Bronchial epithelial cell (primary cell): ENCODE data around the gene DYRK2. TPM values are rescaled to one million over a fixed set of nuclear protein-coding genes. Genes with fewer than 3 reads are reported as not detected.

Experiments
- DNase-seq: peaks from one replicate; pipeline ENCODE4 v3.0.0-alpha.2; 2010; ENCODE audit warnings: low read depth
- FAIRE-seq: peaks from 2 replicates; lab custom pipeline; 2011; peaks lifted over from hg19 to GRCh38; lab: Jason Lieb, UNC
- H3K27me3 ChIP-seq: 2 replicates; pipeline ENCODE4 v1.5.1; 2011; ENCODE audit warnings: low read length; ENCODE audit not compliant: control insufficient read depth, insufficient read depth
- H3K36me3 ChIP-seq: 2 replicates; pipeline ENCODE4 v1.5.1; 2011; ENCODE audit warnings: low read length; ENCODE audit not compliant: control insufficient read depth, insufficient read depth
- H3K4me3 ChIP-seq: 2 replicates; pipeline ENCODE4 v1.5.1; 2011; ENCODE audit warnings: mild to moderate bottlenecking, low read depth, low read length, control low read depth
- total RNA-seq: library from RNA; depleted of rRNA; stranded (reverse); fragments of >200 nt; gene quantifications from 2 replicates; pipeline ENCODE4 v1.2.1, GENCODE V29; 2014
- TF ChIP-seq, protein P1 (sequence below): IDR thresholded peaks from 2 replicates; pipeline ENCODE4 v1.5.1; 2011; ENCODE audit warnings: mild to moderate bottlenecking, moderate library complexity, low read length, control low read depth, inconsistent platforms; ENCODE audit not compliant: insufficient read depth, severe bottlenecking

DYRK2 gene
- total RNA-seq, 1 donor from 2014 or later, result 17.6 TPM

DNA sequence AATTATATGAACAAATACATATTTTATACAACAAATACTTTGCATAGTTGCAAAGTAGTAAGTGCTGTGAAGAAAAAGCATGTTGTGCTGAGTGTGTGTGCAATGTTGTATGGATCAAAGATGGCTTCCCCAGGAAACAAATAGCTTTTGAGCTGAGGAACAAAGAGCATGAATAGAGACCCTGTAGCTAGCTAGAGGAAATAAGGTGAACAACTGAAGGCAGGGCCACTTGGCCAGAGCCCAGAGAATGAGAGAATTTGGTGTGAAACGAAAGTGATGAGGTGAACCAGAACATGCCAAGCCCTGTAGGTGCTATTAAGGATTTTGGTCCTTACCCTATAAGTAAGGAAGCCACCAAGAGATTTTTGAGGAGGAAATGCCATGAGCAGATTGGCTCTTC is 17.1 kb downstream of the DYRK2 start:
- Histone ChIP-seq H3K36me3 (no peaks in the 10 kb centered on the region), H3K27me3 (no peaks in the 10 kb centered on the region), H3K4me3 (no peak overlapping the region)
- TF ChIP-seq, protein P1, sequence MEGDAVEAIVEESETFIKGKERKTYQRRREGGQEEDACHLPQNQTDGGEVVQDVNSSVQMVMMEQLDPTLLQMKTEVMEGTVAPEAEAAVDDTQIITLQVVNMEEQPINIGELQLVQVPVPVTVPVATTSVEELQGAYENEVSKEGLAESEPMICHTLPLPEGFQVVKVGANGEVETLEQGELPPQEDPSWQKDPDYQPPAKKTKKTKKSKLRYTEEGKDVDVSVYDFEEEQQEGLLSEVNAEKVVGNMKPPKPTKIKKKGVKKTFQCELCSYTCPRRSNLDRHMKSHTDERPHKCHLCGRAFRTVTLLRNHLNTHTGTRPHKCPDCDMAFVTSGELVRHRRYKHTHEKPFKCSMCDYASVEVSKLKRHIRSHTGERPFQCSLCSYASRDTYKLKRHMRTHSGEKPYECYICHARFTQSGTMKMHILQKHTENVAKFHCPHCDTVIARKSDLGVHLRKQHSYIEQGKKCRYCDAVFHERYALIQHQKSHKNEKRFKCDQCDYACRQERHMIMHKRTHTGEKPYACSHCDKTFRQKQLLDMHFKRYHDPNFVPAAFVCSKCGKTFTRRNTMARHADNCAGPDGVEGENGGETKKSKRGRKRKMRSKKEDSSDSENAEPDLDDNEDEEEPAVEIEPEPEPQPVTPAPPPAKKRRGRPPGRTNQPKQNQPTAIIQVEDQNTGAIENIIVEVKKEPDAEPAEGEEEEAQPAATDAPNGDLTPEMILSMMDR, result no peak
- FAIRE-seq, result no peak
- DNase-seq, result no peak

DNA sequence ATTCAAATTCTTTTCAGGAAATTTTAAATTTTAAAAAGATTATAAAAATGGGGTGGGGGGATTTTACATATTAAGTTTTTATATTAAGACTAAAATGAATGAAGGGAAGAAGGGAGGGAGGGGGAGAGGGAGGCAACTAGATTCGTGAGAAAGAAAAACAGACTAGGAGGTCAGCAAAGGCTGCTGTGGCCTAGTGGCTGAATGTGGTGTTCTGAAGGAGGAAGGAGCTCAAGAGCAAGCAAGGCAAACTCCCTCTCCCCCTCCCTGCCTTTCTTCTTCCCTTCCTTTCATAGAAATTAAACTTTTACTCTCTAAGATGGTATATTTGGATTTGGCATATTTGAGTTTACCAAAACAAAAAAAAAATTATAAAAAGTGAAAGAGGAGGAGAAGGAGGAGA is 18.1 kb downstream of the DYRK2 start:
- FAIRE-seq (no peak), DNase-seq (no peak)
- TF ChIP-seq, protein P1, result no peak
- H3K36me3 ChIP-seq, result no peaks in the 10 kb centered on the region
- no peak overlapping the region for H3K4me3 ChIP-seq
- no peaks in the 10 kb centered on the region for H3K27me3 ChIP-seq

DNA sequence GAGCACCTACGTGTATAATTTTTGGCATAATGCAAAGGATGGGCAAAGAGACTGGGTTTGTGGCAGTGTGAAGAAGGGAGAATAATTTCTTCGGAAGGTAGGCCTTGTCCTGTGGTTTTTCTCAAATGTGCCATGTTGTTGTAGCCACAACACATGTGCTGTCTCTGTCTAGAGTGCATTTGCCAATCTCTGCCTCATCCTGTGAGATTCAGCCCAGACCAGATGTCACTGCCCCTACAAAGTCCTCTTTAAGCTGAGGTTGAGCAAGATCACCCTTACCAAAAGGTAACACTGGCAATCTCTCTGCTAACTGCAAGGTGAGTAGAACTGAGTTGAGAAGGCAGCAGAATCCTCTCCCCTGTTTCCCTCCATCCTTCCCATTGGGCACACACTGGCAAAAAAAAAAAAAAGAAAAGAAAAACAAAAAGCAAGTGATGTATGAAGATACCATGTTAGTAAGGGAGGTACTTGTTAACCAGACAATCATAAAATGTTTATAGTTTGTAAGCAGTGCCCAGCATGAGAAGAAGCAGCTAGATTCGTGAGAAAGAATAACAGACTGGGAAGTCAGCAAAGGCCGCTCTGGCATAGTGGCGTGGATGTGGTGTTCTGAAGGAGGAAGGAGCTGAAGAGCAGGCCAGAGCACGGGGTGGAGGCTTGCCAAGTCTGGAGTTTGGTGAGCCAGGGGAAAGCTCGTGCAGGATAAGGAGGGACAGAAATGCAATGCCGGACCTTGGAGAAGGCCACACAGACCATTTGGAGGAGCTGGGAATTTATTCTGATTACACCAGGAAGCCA is 18.9 kb downstream of the DYRK2 start:
- no peak overlapping the region for H3K4me3 ChIP-seq
- no peak for FAIRE-seq
- TF ChIP-seq, protein P1, result no peak
- H3K27me3 ChIP-seq, result no peaks in the 10 kb centered on the region
- no peaks in the 10 kb centered on the region for H3K36me3 ChIP-seq
- DNase-seq, result no peak

DNA sequence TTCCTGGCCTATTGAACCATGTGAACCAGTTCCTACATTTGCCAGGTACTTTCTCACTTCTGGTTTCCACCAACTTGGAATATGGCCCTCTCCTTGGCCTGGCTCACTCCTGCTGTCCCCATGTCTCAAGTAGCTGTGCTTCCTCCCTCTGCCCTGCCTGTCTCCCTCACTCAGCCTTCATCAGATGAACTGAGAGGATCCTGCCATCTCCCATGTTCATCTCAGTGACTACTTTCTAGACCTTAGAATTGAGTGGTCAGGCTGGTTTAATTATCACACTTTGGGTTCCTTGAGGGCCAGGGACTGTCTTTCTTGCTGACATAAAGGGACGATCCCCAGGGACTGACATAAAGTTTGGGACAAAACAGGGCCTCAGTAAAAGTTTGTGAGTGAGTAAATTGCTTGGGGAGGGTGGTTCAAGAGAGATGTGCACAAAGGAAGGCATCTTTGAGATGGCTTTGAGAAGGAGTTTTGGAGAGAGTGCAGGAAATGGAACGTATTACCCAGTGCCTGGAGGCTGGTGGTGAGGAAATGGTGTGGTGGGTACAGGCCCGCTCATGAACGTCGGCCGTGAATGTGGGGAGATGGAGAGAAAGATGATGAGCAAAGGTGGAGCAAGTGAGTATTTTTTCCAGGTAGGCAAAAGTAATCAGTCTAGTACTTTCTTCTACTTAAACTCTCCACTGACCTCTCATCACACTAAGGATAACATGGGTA is 20.8 kb downstream of the DYRK2 start:
- TF ChIP-seq, protein P1, result no peak
- H3K4me3 ChIP-seq, result no peak overlapping the region
- DNase-seq (no peak), FAIRE-seq (no peak)
- no peaks in the 10 kb centered on the region for H3K36me3 ChIP-seq
- H3K27me3 ChIP-seq, result no peaks in the 10 kb centered on the region

DNA sequence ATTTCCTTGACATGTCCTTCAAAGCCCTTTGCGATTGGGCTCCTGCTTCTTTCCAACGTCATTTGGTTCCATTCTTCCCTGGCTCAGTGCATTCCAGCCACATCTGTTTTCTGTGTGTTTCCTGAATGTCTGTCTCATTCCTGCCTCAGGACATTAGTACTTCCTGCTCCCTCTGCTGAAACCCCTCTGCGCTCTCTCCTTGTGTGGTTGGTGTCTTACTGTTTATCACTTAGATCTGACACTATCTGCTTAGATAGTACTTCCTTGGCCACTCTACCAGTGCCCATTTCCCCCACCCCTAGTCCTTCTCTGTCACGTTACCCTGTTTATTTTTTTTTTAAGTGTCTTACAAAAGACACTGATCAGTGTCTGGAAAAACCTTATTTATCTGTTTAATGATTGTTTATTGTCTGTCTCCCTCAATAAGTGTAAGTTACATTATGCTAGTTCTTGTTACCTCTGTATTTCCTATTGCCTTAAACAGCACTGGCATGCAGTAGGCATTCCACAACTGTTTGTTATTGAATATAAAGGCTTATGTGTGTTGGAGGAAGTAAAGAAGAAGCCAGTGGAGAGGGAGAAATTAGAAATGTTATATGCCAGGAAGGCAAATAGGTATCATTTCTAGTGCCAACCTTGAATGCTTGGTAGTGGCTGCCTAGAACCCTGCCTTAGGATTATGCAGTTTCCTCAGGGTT is 21.5 kb downstream of the DYRK2 start:
- H3K4me3 ChIP-seq, result no peak overlapping the region
- no peak for FAIRE-seq
- TF ChIP-seq, protein P1, result no peak
- no peaks in the 10 kb centered on the region for H3K27me3 ChIP-seq
- H3K36me3 ChIP-seq, result no peaks in the 10 kb centered on the region
- no peak for DNase-seq
